LNCaP clone FGC (cell line): ENCODE results near the gene URGCP.

ENCODE experiments used
- DNase-seq: peaks from one replicate; pipeline ENCODE4 v3.0.0-alpha.2; 2011; ENCODE audit warnings: low read depth
- H3K4me3 ChIP-seq: 2 replicates; pipeline ENCODE4 v1.5.1; 2011; ENCODE audit warnings: mild to moderate bottlenecking, low read depth, low read length, control low read depth
- TF ChIP-seq, protein P1 (sequence below): IDR thresholded peaks from 2 replicates; pipeline ENCODE4 v1.5.1; 2012; ENCODE audit warnings: mild to moderate bottlenecking; ENCODE audit not compliant: control insufficient read depth, insufficient read depth; ENCODE audit errors: extremely low read depth

URGCP gene

DNA sequence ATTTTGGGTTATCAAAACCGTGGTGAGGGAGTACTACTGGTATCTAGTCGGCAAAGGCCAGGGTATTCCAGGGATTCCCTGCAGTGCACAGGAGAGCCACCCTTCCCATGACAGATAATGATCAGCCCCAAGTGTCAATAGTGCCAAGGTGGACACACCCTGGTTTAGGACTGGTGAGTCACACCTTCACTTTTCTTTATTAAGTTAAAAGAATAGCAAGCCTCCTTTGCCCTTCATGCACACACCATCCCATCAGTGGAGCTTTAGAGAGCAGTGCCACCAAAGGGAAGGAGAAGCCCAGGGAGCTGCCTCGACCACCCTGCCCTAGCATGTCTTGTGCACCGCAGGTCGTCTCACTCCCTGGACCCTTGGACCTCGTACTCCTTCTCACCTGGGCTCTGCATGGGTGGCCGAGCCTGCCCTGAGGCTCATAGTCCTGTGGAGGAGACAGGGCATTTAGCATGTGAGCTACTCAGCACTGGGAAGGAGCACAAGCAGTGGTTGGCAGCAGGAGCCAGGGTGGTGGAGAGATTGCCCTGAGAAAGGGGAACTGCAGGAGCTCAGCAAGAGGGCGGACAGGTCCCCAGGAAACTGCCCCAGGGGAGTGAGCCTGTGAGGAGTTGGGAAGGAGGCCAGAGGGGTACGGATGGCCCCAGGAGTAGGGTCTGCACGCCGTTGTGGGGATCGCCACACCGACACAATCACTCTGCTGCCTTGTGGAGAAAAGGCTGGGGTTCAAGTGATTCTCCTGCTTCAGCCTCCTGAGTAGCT, 37.2 kb upstream of the URGCP start:
- DNase-seq = no peak

DNA sequence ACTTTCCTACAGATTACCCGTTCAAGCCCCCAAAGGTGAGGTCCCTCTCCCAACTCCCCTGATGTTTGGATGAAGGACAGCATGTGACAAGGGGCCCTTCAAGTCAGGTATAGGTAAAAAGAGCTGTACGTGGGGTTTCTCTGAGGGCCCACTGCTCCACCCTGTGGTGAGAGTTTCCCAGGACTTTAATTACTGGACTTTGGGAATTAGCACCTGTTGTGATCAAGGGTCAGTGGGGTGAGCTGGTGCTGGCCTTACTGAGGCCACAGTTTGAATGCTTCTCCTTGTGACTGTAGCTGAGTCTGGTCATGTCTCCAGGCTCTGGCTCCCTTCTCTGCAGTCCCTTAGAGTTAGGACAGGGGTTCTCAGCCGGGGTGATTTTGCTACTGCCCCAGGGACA, 36.6 kb upstream of the URGCP start:
- no peak for DNase-seq
- H3K4me3 ChIP-seq = no peak overlapping the region
- TF ChIP-seq, protein P1, sequence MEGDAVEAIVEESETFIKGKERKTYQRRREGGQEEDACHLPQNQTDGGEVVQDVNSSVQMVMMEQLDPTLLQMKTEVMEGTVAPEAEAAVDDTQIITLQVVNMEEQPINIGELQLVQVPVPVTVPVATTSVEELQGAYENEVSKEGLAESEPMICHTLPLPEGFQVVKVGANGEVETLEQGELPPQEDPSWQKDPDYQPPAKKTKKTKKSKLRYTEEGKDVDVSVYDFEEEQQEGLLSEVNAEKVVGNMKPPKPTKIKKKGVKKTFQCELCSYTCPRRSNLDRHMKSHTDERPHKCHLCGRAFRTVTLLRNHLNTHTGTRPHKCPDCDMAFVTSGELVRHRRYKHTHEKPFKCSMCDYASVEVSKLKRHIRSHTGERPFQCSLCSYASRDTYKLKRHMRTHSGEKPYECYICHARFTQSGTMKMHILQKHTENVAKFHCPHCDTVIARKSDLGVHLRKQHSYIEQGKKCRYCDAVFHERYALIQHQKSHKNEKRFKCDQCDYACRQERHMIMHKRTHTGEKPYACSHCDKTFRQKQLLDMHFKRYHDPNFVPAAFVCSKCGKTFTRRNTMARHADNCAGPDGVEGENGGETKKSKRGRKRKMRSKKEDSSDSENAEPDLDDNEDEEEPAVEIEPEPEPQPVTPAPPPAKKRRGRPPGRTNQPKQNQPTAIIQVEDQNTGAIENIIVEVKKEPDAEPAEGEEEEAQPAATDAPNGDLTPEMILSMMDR = no peak; the same call in 1 of the 2 replicates

More for the DNA sequence above, 37.2 kb upstream of the URGCP start:
- H3K4me3 ChIP-seq = no peak overlapping the region
- TF ChIP-seq, protein P1 = no peak

- no peak overlapping the region for H3K4me3 ChIP-seq
- TF ChIP-seq, protein P1 = no peak
- DNase-seq = no peak
These were observed 35.9 kb upstream of the URGCP start for GRCh38 chr7:43942250-43942649.

DNA sequence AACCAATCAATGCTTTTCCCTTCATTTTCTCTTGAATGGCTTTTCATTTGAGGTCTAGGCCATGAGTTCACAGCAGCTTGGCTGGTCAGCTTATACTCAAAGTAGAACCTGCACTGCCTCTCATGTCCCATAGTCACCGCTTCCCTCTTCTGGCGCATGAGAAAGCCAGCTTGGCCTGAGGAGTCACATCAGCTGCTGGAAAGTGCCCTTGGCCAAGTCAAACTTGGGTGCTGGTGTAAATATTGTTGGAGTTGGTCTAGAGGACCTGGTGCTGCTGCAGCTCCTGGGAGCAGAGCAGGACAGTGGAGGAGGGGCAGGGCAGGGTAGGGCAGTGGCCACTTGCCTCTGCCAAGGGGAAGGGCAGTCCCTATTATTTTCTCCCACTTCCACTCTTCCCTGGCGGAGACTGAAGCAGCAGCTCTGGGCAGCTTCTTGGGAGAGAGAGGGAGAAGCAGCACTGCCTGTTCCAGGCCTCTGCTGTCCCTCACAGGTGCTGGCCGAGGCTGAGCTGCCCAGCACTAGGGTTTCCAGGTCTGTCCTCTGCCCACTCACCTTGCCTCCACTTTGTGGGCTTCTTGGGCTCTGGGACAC, 32.6 kb upstream of the URGCP start:
- H3K4me3 ChIP-seq = no peak overlapping the region
- TF ChIP-seq, protein P1 = no peak
- DNase-seq = peak; percentile 52

DNA sequence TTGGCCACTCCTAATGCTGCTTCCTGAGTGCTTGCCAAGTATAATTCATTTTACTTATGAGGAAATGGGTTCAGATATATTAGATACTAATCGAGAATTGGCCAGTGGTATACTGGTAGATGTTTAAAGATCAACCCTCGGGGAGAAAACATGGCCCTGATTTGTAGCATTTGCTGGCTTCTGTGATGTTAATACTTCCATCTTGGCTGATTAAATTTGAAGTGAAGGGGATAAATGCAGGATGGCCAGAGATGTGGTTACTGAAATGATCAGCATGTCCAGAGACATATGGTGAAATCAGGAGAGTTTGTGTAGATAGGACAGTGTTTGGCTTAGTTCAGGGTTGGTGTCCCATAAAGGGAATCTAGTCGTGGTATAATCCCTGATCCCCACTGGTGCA, 31.0 kb upstream of the URGCP start:
- TF ChIP-seq, protein P1 = no peak
- no peak for DNase-seq

DNA sequence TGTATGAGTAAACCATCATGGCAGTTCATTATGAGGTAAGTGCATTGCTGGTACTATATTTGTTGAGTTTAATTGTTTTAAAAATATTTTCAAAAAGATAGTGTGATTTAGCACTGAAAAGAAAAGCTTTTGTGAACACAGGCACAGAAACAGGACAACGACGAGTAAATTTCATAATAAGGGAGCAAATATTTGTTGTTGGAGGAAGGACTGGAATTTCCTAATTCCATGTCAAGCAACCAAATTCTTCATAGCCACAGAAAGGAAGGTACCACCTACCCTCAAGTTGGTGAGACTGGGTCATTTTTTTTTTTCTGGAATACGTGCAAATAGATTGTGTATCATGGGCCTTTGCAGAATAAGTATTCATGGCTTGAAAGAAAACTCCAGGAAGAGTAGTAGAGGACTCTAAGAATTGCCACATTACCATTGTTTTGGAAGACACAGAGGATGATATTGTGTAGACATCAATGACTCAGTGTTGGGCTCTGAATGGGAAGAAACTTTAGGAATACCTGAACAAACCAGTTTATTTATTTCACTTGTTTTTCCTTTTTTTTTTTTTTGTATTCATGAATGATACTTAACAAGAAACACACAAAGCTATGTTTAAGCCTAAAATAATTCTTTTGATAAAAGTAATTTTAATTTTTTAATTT, 27.6 kb upstream of the URGCP start:
- no peak for DNase-seq
- H3K4me3 ChIP-seq = no peak overlapping the region
- TF ChIP-seq, protein P1 = no peak

More for the DNA sequence above, 31.0 kb upstream of the URGCP start:
- no peak overlapping the region for H3K4me3 ChIP-seq
